ENCODE results near the gene RGPD3. TPM values are rescaled to one million over a fixed set of nuclear protein-coding genes. Genes with fewer than 3 reads are reported as not detected.

Gene RGPD3
- total and polyA plus RNA-seq, 11 donors = 0.04 to 0.38 (median 0.12) TPM; not detected in 1

DNA sequence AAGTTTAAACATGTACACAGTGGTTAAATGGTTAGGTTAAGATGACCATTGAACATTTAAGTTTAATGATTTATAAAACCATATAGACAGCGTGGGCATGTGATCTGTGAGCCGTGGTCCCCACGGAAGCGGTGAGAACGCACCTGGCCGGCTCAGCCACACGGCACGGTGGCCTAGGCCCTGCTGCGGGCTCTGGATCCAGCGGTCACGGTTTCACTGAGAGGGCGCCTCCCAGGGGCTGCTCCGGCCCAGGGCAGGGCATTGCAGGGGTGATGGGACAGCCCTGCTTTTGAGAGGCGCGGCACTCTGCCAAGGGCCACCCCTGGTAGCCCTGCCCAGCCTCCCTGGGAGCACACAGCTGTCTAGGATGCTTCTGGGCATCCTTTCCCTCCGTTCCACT lies 124.9 kb downstream of the RGPD3 start:
- TF ChIP-seq POLR2A (IDR thresholded peaks at IDR 0.05) = no peak
- intact Hi-C loops (cut with DNase I) = no loop called here
- ATAC-seq = no peak
- no peaks in the 10 kb centered on the region for H3K4me1 ChIP-seq
- no peak overlapping the region for H3K4me3 ChIP-seq
- no peaks in the 10 kb centered on the region for H3K27me3 ChIP-seq
- H3K9me3 ChIP-seq = peaks cover 0 to 4% (median 0%) of the 10 kb centered on the region in 12 donors
- H3K27ac ChIP-seq = no peak overlapping the region
- no peaks in the 10 kb centered on the region for H3K36me3 ChIP-seq
- DNase-seq = no peak
- WGBS, 4 donors = 93 to 96% (median 94%) methylated on average over 12 to 16 of the region's 16 CpGs

DNA sequence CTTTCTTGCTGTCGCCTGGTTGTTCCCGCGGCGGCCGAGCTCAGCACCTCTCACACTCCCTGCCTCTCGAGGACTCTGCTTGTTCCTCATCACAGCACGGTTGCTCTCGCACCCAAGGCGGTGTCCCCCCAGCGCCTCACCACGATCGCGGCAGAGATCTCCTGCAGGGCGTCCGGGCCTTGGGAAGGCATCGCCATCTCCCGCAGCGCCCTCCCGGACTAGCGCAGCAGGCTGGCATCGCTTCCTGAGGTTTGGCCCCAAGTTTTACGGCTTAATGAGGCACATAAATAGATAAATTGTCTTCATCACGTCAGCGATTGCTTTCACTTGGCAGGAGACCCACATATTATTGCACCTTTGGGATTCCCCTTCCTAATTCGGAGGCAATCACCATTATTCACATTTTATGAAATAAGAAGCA lies 125.4 kb downstream of the RGPD3 start:
- no peak overlapping the region for H3K27ac ChIP-seq
- H3K4me3 ChIP-seq = no peak overlapping the region
- WGBS, 4 donors = 89 to 92% (median 91%) methylated on average over 25 of the region's 25 CpGs
- intact Hi-C loops (cut with DNase I) = no loop called here
- no peaks in the 10 kb centered on the region for H3K36me3 ChIP-seq
- TF ChIP-seq POLR2A (IDR thresholded peaks at IDR 0.05) = no peak
- TF ChIP-seq, protein P1, sequence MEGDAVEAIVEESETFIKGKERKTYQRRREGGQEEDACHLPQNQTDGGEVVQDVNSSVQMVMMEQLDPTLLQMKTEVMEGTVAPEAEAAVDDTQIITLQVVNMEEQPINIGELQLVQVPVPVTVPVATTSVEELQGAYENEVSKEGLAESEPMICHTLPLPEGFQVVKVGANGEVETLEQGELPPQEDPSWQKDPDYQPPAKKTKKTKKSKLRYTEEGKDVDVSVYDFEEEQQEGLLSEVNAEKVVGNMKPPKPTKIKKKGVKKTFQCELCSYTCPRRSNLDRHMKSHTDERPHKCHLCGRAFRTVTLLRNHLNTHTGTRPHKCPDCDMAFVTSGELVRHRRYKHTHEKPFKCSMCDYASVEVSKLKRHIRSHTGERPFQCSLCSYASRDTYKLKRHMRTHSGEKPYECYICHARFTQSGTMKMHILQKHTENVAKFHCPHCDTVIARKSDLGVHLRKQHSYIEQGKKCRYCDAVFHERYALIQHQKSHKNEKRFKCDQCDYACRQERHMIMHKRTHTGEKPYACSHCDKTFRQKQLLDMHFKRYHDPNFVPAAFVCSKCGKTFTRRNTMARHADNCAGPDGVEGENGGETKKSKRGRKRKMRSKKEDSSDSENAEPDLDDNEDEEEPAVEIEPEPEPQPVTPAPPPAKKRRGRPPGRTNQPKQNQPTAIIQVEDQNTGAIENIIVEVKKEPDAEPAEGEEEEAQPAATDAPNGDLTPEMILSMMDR (IDR thresholded peaks at IDR 0.05) = no peak
- H3K9me3 ChIP-seq = peaks cover 0 to 4% (median 0%) of the 10 kb centered on the region in 12 donors
- H3K4me1 ChIP-seq = no peaks in the 10 kb centered on the region
- no peak for DNase-seq
- no peaks in the 10 kb centered on the region for H3K27me3 ChIP-seq
- no peak for ATAC-seq

DNA sequence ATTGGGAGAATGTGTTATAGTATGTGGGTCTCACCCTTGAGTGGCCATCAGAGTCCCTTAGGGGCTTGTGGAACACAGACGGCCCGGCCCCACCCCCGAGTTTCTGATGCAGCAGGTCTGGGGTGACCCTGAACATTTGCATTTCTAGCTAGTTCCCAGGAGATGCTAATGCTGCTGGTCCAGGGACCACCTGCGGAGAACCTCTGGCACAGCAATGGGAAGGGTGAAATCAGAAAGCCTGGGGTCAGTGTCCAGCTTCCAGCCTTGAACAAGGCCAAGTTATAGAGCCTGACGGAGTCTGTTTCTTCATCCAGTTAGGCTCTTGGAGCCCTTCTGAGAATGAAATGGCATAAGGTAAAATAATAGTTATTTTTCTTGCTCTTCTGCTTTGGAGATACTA lies 126.5 kb downstream of the RGPD3 start:
- peaks cover 0 to 2% (median 0%) of the 10 kb centered on the region in 12 donors for H3K4me1 ChIP-seq
- 84 to 95% (median 90%) methylated on average over 5 of the region's 5 CpGs for WGBS, 4 donors
- ATAC-seq = no peak

More for the DNA sequence above, 126.5 kb downstream of the RGPD3 start:
- H3K27ac ChIP-seq = no peak overlapping the region
- DNase-seq = no peak
- no peaks in the 10 kb centered on the region for H3K27me3 ChIP-seq
- H3K9me3 ChIP-seq = peaks cover 0 to 4% (median 0%) of the 10 kb centered on the region in 12 donors
- H3K4me3 ChIP-seq = no peak overlapping the region
- no peaks in the 10 kb centered on the region for H3K36me3 ChIP-seq
- TF ChIP-seq, protein P1 (IDR thresholded peaks at IDR 0.05) = no peak
- TF ChIP-seq POLR2A (IDR thresholded peaks at IDR 0.05) = no peak
- intact Hi-C loops (cut with DNase I) = no loop called here

Other genes starting within 250 kb of the RGPD3 start
- gene CD8B2, start 19.0 kb upstream of the RGPD3 start, total RNA-seq = under 1 TPM in 1 of 9 donors, not detected in 8; 0.21 TPM
- not detected for gene CD8B2, start 19.0 kb upstream of the RGPD3 start, polyA plus RNA-seq